Calu3 (cell line): Measurements from ENCODE around the gene PITPNM2. TPM values are rescaled to one million over a fixed set of nuclear protein-coding genes. Genes with fewer than 3 reads are reported as not detected.

Source experiments
- BruUV-seq: library from RNA; stranded (reverse); fragments of 400-500 nt; replicated peaks from 2 replicates; lab custom pipeline; 2021; lab: Mats Ljungman, UMichigan
- CTCF ChIA-PET: fragments of 300-600 bp; sonication (Branson Sonifier 250); formaldehyde crosslinking; loops from one replicate; lab custom pipeline; 2022; ENCODE audit warnings: antibody characterized with exemption; lab: Charles Lee
- DNase-seq: peaks from one replicate; pipeline ENCODE4 v3.0.0; 2022
- H3K27ac Mint-ChIP-seq: one replicate; pipeline ENCODE4 v1.8.0; 2022; ENCODE audit warnings: mixed read lengths; ENCODE audit not compliant: unreplicated experiment
- H3K27me3 Mint-ChIP-seq: one replicate; pipeline ENCODE4 v1.8.0; 2022; ENCODE audit warnings: mixed read lengths; ENCODE audit not compliant: unreplicated experiment
- H3K36me3 Mint-ChIP-seq: one replicate; pipeline ENCODE4 v1.8.0; 2022; ENCODE audit warnings: mild to moderate bottlenecking, moderate library complexity, mixed read lengths; ENCODE audit not compliant: insufficient read depth, unreplicated experiment
- H3K4me1 Mint-ChIP-seq: one replicate; pipeline ENCODE4 v1.8.0; 2022; ENCODE audit warnings: mild to moderate bottlenecking, low read depth, mixed read lengths; ENCODE audit not compliant: unreplicated experiment
- H3K4me3 Mint-ChIP-seq: one replicate; pipeline ENCODE4 v1.8.0; 2022; ENCODE audit warnings: mild to moderate bottlenecking, low read depth, moderate library complexity, mixed read lengths; ENCODE audit not compliant: unreplicated experiment
- H3K9me3 Mint-ChIP-seq: one replicate; pipeline ENCODE4 v1.8.0; 2022; ENCODE audit warnings: low read depth, mixed read lengths; ENCODE audit not compliant: unreplicated experiment
- intact Hi-C: fragments of 100-400 bp; cut with micrococcal nuclease; formaldehyde crosslinking; loops from one replicate; pipeline ENCODE4 v1.10.0; 2022; ENCODE audit not compliant: unreplicated experiment
- total RNA-seq: library from RNA; stranded (reverse); gene quantifications from 2 replicates; pipeline ENCODE4 v1.2.3, GENCODE V29; 2022
- TF ChIP-seq, protein P1 (sequence below): fragments of 200-600 bp; IDR thresholded peaks from one replicate; pipeline ENCODE4 v1.8.0; 2022; ENCODE audit warnings: antibody characterized with exemption; ENCODE audit not compliant: unreplicated experiment

Gene PITPNM2
- total RNA-seq, 1 experiment from 2014 or later = 8.4 TPM

DNA sequence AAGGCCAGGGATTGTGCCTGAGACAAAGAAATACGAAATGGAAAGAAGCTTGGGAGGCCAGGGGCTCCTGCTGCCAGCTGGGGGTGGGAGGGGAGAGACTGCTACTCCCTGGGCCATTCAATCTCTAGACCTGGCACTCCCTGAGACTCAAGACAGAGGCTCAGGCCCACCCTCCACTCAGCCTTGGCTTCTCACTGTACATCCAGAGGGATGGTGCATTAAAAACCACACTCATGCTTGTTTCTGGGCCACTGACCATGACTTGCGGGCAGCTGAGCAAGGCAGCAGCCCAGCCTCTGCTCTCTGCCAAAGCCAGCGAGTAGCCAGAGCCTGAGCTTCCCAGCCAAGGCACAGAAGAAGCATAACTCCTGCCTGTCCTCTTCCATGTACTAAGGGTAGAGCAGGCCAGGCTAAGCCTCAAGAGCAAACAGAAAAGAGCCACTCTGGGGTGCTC is 41.5 kb downstream of the PITPNM2 start:
- Mint-ChIP-seq H3K36me3 (peaks cover 8% of the 10 kb centered on the region), H3K4me3 (no peak overlapping the region), H3K4me1 (no peaks in the 10 kb centered on the region), H3K27ac (no peak overlapping the region), H3K9me3 (no peaks in the 10 kb centered on the region), H3K27me3 (no peaks in the 10 kb centered on the region)
- no peak for DNase-seq
- BruUV-seq = no TSS peak
- intact Hi-C loops = no loop called here
- CTCF ChIA-PET = no interaction called here
- TF ChIP-seq, protein P1, sequence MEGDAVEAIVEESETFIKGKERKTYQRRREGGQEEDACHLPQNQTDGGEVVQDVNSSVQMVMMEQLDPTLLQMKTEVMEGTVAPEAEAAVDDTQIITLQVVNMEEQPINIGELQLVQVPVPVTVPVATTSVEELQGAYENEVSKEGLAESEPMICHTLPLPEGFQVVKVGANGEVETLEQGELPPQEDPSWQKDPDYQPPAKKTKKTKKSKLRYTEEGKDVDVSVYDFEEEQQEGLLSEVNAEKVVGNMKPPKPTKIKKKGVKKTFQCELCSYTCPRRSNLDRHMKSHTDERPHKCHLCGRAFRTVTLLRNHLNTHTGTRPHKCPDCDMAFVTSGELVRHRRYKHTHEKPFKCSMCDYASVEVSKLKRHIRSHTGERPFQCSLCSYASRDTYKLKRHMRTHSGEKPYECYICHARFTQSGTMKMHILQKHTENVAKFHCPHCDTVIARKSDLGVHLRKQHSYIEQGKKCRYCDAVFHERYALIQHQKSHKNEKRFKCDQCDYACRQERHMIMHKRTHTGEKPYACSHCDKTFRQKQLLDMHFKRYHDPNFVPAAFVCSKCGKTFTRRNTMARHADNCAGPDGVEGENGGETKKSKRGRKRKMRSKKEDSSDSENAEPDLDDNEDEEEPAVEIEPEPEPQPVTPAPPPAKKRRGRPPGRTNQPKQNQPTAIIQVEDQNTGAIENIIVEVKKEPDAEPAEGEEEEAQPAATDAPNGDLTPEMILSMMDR = no peak

DNA sequence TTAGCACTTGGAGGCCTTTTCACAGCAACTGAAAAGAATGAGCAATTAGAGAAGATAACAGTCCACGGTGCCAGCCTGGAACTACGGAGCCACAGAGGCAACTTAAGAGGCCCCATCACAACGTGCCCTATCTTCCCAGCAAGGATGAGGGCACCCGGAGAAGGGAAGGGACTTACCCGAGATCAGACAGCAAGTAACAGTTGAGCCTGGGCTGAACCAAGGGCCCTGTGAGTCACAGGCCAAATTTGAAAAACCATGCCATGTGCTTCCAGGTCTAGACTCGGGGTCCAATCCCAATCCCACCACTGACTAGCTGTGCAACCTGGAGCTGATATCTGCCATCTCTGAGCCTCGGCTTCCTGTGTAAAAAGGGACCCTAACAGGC is 42.2 kb downstream of the PITPNM2 start:
- intact Hi-C loops = no loop called here
- TF ChIP-seq, protein P1 = no peak
- no peak overlapping the region for H3K4me3 Mint-ChIP-seq
- no peaks in the 10 kb centered on the region for H3K4me1 Mint-ChIP-seq
- no TSS peak for BruUV-seq
- CTCF ChIA-PET = no interaction called here
- peaks cover 9% of the 10 kb centered on the region for H3K36me3 Mint-ChIP-seq
- H3K27me3 Mint-ChIP-seq = no peaks in the 10 kb centered on the region
- H3K9me3 Mint-ChIP-seq = no peaks in the 10 kb centered on the region
- DNase-seq = no peak
- H3K27ac Mint-ChIP-seq = no peak overlapping the region

DNA sequence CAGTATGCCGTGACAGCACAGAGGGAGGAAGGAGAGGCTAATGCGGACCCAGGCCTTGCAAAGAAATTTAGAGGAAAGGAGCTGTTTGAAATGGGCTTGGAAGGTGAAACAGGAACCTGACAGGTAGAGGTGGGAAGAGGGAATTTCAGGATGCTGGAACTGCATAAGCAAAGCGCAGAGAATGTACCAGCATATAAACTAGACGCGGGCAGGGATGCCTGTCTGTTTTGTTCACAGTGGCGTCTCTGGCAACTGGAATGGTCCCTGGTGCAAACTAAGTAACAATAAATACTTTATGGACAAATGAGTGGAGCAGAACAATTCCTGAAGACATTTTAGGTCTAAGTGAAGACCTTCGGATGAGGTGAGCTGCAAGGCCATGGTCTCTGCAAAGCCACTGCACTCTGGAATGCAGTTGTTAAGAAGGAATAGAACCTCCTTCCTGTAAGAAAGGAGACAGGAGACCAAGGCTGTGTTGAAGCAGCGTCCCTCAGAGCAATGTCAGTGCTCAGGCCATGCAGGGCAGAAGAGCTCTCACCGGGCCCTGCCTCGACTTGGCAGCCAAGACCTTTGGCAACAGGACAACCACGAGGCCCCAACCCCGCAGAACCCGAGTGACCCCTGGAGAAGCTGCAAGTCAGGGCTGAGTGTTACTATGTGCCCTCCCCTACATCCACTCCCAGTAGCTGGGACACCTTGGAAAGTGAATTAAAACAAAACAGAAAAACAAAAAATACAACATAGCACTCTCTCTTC is 42.8 kb downstream of the PITPNM2 start:
- TF ChIP-seq, protein P1 = no peak
- peaks cover under 1% of the 10 kb centered on the region for H3K4me1 Mint-ChIP-seq
- H3K9me3 Mint-ChIP-seq = no peaks in the 10 kb centered on the region
- no TSS peak for BruUV-seq
- CTCF ChIA-PET = no interaction called here
- no peak overlapping the region for H3K4me3 Mint-ChIP-seq
- intact Hi-C loops = no loop called here
- DNase-seq = no peak
- H3K27me3 Mint-ChIP-seq = no peaks in the 10 kb centered on the region
- H3K27ac Mint-ChIP-seq = no peak overlapping the region
- peaks cover 9% of the 10 kb centered on the region for H3K36me3 Mint-ChIP-seq

DNA sequence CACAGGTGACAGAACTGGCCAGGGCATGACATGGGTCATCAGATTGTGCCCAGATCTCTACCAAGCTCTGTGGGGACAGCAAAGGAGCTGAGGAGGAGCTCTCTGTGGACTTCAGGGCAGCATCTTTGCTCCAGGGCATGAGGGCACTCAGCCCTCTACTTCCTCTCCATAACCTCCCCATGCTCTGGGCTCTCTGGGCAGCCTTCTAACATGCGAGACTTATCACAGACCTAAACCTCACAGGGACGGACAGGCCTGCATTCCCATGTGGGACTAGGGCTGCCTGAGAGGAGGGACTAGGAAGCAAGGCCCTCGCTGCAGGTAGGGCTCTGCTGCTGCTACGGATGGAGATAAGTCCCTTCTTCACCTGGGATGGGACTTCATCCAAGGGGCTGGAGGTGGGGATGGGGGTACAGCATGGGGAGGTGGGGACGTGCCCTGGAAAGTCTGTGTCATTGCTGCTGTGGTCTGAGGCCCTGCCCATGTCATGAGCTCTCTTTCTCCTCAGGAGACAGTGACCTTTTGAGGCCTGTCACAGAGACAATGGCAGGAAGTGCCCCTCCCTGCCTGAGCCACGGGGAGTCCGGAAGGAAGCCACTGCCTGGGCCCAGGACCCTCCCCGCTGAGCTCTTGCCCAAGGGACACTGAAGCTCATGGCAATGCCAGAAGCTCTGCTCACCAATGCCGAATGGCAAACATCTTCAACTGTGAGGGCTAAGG is 44.1 kb downstream of the PITPNM2 start:
- no peak overlapping the region for H3K4me3 Mint-ChIP-seq
- CTCF ChIA-PET = no interaction called here
- H3K36me3 Mint-ChIP-seq = peaks cover 9% of the 10 kb centered on the region
- no peaks in the 10 kb centered on the region for H3K27me3 Mint-ChIP-seq
- peaks cover 12% of the 10 kb centered on the region for H3K4me1 Mint-ChIP-seq
- DNase-seq = no peak
- H3K27ac Mint-ChIP-seq = no peak overlapping the region
- no peaks in the 10 kb centered on the region for H3K9me3 Mint-ChIP-seq
- TF ChIP-seq, protein P1 = no peak
- intact Hi-C loops = no loop called here
- no TSS peak for BruUV-seq
